HL-60 (cell line): ENCODE results near the gene GLIPR2.

ENCODE experiments used
- DNase-seq, 2 experiments: peaks; one replicate each; pipeline ENCODE4 v3.0.0-alpha.2; 2010 to 2020; ENCODE audit warnings: low read depth in 1 of 2, low spot score in 1 of 2
- H3K27ac ChIP-seq: fragments of 250-450 bp; sonication (Bioruptor Pico); replicated peaks from 2 replicates; pipeline ENCODE4 v1.5.1; 2020; ENCODE audit warnings: mild to moderate bottlenecking, moderate library complexity
- H3K27me3 ChIP-seq: fragments of 250-450 bp; sonication (Bioruptor Pico); 2 replicates; pipeline ENCODE4 v1.5.1; 2021; ENCODE audit warnings: mild to moderate bottlenecking, moderate library complexity; ENCODE audit not compliant: insufficient read depth, poor library complexity, severe bottlenecking
- H3K4me3 ChIP-seq: replicated peaks from 2 replicates; pipeline ENCODE4 v1.5.1; 2011; ENCODE audit warnings: mild to moderate bottlenecking, control low read depth, low read length; ENCODE audit not compliant: insufficient read depth
- CTCF ChIP-seq: IDR thresholded peaks from one replicate; pipeline ENCODE4 v1.5.1; 2011; ENCODE audit warnings: low read length, control low read depth, inconsistent platforms; ENCODE audit not compliant: insufficient read depth
- GABPA ChIP-seq: IDR thresholded peaks from 2 replicates; pipeline ENCODE4 v1.6.1; 2012; ENCODE audit warnings: low read depth
- POLR2AphosphoS5 ChIP-seq: IDR thresholded peaks from 2 replicates; pipeline ENCODE4 v1.6.1; 2012; ENCODE audit warnings: low read depth
- SPI1 ChIP-seq: IDR thresholded peaks from 2 replicates; pipeline ENCODE4 v1.6.1; 2012; ENCODE audit warnings: low read depth, mild to moderate bottlenecking, borderline replicate concordance
- TF ChIP-seq, protein P1 (sequence below): IDR thresholded peaks from 2 replicates; pipeline ENCODE4 v1.6.1; 2012; ENCODE audit warnings: low read depth; ENCODE audit not compliant: insufficient replicate concordance

The GLIPR2 gene

DNA sequence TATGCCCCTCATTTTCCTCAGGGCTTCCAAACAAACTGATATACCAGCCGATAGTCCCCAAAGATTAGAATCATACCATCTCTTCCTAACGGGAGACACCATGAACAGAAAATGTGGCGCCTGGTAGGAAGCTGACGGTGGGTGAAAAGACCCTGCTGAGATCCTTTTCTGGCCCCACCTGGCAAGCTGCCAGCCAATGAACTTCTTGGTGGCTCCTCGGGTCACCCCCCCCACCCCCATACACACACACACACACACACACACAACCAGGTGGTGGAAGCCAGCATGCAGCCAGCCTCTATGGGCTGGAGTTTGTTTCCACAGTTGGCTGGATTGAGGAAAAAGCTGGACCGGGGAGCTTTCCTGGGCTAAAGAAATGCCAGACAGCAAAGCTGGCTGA is 27.8 kb downstream of the GLIPR2 start:
- no peak for DNase-seq
- Histone ChIP-seq H3K27me3 (no peaks in the 10 kb centered on the region), H3K27ac (no peak overlapping the region), H3K4me3 (no peak overlapping the region)
- no peak for TF ChIP-seq SPI1
- TF ChIP-seq POLR2AphosphoS5: no peak
- TF ChIP-seq, protein P1, sequence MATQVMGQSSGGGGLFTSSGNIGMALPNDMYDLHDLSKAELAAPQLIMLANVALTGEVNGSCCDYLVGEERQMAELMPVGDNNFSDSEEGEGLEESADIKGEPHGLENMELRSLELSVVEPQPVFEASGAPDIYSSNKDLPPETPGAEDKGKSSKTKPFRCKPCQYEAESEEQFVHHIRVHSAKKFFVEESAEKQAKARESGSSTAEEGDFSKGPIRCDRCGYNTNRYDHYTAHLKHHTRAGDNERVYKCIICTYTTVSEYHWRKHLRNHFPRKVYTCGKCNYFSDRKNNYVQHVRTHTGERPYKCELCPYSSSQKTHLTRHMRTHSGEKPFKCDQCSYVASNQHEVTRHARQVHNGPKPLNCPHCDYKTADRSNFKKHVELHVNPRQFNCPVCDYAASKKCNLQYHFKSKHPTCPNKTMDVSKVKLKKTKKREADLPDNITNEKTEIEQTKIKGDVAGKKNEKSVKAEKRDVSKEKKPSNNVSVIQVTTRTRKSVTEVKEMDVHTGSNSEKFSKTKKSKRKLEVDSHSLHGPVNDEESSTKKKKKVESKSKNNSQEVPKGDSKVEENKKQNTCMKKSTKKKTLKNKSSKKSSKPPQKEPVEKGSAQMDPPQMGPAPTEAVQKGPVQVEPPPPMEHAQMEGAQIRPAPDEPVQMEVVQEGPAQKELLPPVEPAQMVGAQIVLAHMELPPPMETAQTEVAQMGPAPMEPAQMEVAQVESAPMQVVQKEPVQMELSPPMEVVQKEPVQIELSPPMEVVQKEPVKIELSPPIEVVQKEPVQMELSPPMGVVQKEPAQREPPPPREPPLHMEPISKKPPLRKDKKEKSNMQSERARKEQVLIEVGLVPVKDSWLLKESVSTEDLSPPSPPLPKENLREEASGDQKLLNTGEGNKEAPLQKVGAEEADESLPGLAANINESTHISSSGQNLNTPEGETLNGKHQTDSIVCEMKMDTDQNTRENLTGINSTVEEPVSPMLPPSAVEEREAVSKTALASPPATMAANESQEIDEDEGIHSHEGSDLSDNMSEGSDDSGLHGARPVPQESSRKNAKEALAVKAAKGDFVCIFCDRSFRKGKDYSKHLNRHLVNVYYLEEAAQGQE: no peak
- no peak for TF ChIP-seq CTCF
- no peak for TF ChIP-seq GABPA

DNA sequence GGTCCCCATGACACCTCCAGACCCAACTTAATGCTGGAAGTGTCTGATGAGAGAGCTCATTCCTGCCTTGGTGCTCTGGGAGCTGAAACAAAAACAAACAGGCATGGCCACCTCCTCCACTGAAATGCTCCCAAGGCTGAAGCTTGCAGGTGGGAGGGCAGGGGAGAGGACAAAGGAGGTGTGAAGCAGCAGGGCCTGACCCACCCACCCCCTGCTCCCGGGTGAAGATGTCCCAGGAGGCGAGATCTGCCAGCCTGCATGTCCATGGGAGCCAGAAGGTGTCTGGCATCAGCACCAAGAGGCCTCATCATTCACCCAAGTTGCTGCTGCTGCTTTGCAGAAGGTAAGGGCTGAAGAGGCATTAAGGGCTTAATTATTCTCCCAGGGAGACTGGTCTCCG is 28.5 kb downstream of the GLIPR2 start:
- Histone ChIP-seq H3K27me3 (no peaks in the 10 kb centered on the region), H3K4me3 (no peak overlapping the region), H3K27ac (no peak overlapping the region)
- DNase-seq: no peak
- TF ChIP-seq GABPA (no peak), CTCF (no peak), SPI1 (no peak), POLR2AphosphoS5 (no peak)
- TF ChIP-seq, protein P1: no peak

DNA sequence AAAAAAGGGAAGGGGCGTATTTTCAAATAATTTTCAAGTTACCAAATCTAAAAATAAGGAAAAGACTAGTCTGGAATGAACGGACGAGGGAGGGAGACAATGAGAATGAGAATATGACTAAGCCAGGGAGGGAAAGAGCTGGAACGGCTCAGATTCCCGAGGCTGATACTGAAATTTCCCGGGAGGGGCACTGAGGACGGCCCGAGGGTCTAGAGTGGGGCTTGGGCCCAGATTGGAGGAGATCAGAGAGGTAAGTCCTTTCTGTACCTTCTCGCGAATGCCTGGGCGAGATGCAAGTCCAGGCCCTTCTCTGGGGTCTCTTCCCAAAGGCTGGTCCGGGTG is 29.3 kb downstream of the GLIPR2 start:
- no peak for TF ChIP-seq POLR2AphosphoS5
- no peak for TF ChIP-seq CTCF
- TF ChIP-seq, protein P1: no peak
- TF ChIP-seq SPI1: no peak
- no peak for TF ChIP-seq GABPA
- DNase-seq: no peak
- H3K4me3 ChIP-seq: no peak overlapping the region
- H3K27me3 ChIP-seq: no peaks in the 10 kb centered on the region
- H3K27ac ChIP-seq: no peak overlapping the region
